ENCODE measurements around the gene TGFBR2. TPM values are rescaled to one million over a fixed set of nuclear protein-coding genes. Genes with fewer than 3 reads are reported as not detected.
A peak's percentile ranks its signal among the peaks of the same experiment; 100 is the strongest.

Gene TGFBR2
- total RNA-seq, 1 experiment from 2014 or later, result 48.2 TPM

DNA sequence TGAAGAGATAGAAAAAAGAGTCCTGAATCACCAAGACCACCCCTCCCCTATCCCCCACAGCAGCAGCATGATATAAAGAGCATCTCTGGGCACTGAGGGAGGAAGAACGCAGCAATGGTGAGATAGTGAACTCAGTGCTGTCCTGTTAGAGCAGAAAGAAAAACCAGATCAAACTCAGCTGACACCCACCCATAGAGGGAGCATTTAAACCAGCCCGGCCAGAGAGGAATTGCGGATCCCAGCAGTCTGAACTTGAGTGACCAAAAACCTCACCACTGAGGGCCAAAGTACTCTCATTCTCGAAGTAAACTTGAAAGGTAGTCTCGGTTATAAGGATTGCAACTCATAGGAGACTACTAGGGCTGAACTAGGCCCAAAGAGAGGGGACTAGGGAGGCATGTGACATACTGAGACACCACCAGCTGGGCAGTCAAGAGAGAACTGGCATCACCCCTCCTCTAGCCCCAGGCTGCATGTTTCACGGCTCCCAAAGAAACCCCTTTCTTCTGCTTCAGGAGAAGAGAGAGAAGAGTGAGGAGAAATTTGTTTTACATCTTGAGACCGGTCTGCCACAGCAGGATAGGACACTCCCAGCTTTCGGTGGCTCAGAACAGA, 39.2 kb upstream of the TGFBR2 start:
- Histone ChIP-seq H3K36me3 (ENCODE audit: low read depth, low read length) (no peaks in the 10 kb centered on the region), H3K4me2 (ENCODE audit: low read length) (no peak overlapping the region), H3K9me2 (replicated peaks; ENCODE audit: low read length) (0 out of 2 replicates have a peak, but pooled peaks cover 4% of the 10 kb centered on the region), H3K27ac (ENCODE audit: low read length) (no peak overlapping the region), H2AFZ (ENCODE audit: low read length) (no peak overlapping the region), H3F3A (ENCODE audit: low read length, unreplicated experiment) (no peaks in the 10 kb centered on the region), H3K79me2 (ENCODE audit: low read length) (no peaks in the 10 kb centered on the region), H3K9ac (ENCODE audit: low read length) (no peak overlapping the region), H3K27me3 (ENCODE audit: low read length) (no peaks in the 10 kb centered on the region), H3K4me3 (ENCODE audit: low read length) (no peak overlapping the region), H4K20me1 (ENCODE audit: low read length) (no peaks in the 10 kb centered on the region), H3K9me3 (ENCODE audit: low read length) (no peaks in the 10 kb centered on the region), H3K4me1 (ENCODE audit: insufficient read depth, low read length) (no peaks in the 10 kb centered on the region)
- BruUV-seq (replicated peaks), result no TSS peak
- TF ChIP-seq, protein P1, sequence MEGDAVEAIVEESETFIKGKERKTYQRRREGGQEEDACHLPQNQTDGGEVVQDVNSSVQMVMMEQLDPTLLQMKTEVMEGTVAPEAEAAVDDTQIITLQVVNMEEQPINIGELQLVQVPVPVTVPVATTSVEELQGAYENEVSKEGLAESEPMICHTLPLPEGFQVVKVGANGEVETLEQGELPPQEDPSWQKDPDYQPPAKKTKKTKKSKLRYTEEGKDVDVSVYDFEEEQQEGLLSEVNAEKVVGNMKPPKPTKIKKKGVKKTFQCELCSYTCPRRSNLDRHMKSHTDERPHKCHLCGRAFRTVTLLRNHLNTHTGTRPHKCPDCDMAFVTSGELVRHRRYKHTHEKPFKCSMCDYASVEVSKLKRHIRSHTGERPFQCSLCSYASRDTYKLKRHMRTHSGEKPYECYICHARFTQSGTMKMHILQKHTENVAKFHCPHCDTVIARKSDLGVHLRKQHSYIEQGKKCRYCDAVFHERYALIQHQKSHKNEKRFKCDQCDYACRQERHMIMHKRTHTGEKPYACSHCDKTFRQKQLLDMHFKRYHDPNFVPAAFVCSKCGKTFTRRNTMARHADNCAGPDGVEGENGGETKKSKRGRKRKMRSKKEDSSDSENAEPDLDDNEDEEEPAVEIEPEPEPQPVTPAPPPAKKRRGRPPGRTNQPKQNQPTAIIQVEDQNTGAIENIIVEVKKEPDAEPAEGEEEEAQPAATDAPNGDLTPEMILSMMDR (conservative IDR thresholded peaks at IDR 0.05; ENCODE audit: low read depth, low read length), result peak; percentile 17; the same call in 1 of the 2 replicates
- TF ChIP-seq EZH2 (IDR thresholded peaks at IDR 0.05; ENCODE audit: low read length, unreplicated experiment), result no peak
- ChIA-PET POLR2A (ENCODE audit: unreplicated experiment) (no interaction called here), CTCF (no interaction called here)
- intact Hi-C loops (cut with micrococcal nuclease), result no loop called here
- no peak for DNase-seq
- ATAC-seq, result no peak

DNA sequence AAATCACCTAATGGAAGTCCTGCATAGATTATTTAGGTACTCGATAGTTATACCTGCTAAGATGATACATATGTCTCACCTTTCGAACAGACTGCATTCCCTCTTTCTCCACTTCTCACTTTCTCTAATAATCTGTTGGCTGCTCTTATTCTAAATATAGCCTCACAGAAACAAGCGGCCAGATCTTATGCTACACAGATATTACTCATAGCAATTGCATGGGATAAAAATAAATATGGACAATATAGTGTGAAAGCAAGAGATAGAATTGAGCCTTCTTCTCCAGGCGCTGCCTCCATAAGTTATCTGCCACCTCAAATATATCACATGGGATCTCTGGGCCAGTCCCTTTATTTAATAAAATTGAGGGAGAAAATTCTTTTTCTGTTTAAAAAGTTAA, 29.5 kb upstream of the TGFBR2 start:
- H3K9ac ChIP-seq (ENCODE audit: low read length), result no peak overlapping the region
- H3K79me2 ChIP-seq (ENCODE audit: low read length), result no peaks in the 10 kb centered on the region
- H2AFZ ChIP-seq (ENCODE audit: low read length), result no peak overlapping the region
- DNase-seq, result no peak
- H3K9me3 ChIP-seq (ENCODE audit: low read length), result peaks cover 4% of the 10 kb centered on the region; the same call in 1 of the 2 replicates
- no peaks in the 10 kb centered on the region; the same call in 1 of the 2 replicates for H3K36me3 ChIP-seq (ENCODE audit: low read depth, low read length)
- H3K4me3 ChIP-seq (ENCODE audit: low read length), result no peak overlapping the region
- ChIA-PET CTCF (no interaction called here), POLR2A (ENCODE audit: unreplicated experiment) (interaction anchor here (0.6 kb wide), 1 partner anchor 52 kb away, joined by 3 read pairs; no protein-coding TSS in a partner anchor)
- no peaks in the 10 kb centered on the region for H4K20me1 ChIP-seq (ENCODE audit: low read length)
- H3K27me3 ChIP-seq (ENCODE audit: low read length), result no peaks in the 10 kb centered on the region
- peaks cover 3% of the 10 kb centered on the region for H3F3A ChIP-seq (ENCODE audit: low read length, unreplicated experiment)
- peaks cover 22% of the 10 kb centered on the region for H3K4me1 ChIP-seq (ENCODE audit: insufficient read depth, low read length)
- ATAC-seq, result no peak
- intact Hi-C loops (cut with micrococcal nuclease), result no loop called here
- no peaks in the 10 kb centered on the region for H3K9me2 ChIP-seq (replicated peaks; ENCODE audit: low read length)
- H3K27ac ChIP-seq (ENCODE audit: low read length), result no peak overlapping the region
- no peak for TF ChIP-seq EZH2phosphoT487 (IDR thresholded peaks at IDR 0.05; ENCODE audit: borderline replicate concordance, low read length)
- no peak for TF ChIP-seq EZH2 (IDR thresholded peaks at IDR 0.05; ENCODE audit: low read length, unreplicated experiment)
- TF ChIP-seq, protein P1 (conservative IDR thresholded peaks at IDR 0.05; ENCODE audit: low read depth, low read length), result no peak
- no TSS peak for BruUV-seq (replicated peaks)
- no peak overlapping the region for H3K4me2 ChIP-seq (ENCODE audit: low read length)

DNA sequence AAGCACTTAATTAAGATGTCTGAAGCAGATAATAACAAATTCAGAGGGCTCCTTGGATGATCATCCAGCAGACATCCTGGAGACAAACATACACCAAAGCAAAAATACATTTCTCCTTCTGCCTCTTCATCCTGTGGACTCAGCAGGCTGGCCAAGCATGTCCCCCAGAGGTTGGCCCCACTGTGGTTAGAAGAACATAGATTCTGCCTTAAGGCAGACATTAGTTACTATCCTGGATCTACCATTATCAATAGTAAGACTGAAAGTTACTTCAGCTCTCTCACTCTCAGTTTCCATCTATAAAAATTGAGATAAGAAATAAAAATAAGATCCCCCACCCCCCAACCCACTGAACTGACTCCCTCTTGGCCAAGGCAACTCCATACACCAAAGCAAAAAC, 28.6 kb upstream of the TGFBR2 start:
- no peak for DNase-seq
- Histone ChIP-seq H3K9me3 (ENCODE audit: low read length) (peaks cover 4% of the 10 kb centered on the region; the same call in 1 of the 2 replicates), H3K4me1 (ENCODE audit: insufficient read depth, low read length) (peaks cover 22% of the 10 kb centered on the region), H3K4me3 (ENCODE audit: low read length) (no peak overlapping the region), H3K27me3 (ENCODE audit: low read length) (no peaks in the 10 kb centered on the region), H3K9me2 (replicated peaks; ENCODE audit: low read length) (no peaks in the 10 kb centered on the region), H3K79me2 (ENCODE audit: low read length) (no peaks in the 10 kb centered on the region), H4K20me1 (ENCODE audit: low read length) (no peaks in the 10 kb centered on the region), H3K27ac (ENCODE audit: low read length) (peak overlapping the region; percentile 83), H3K36me3 (ENCODE audit: low read depth, low read length) (no peaks in the 10 kb centered on the region; the same call in 1 of the 2 replicates), H3K9ac (ENCODE audit: low read length) (peak overlapping the region; percentile 25), H2AFZ (ENCODE audit: low read length) (no peak overlapping the region), H3F3A (ENCODE audit: low read length, unreplicated experiment) (peaks cover 3% of the 10 kb centered on the region), H3K4me2 (ENCODE audit: low read length) (peak overlapping the region; percentile 32)
- ATAC-seq, result no peak
- CTCF ChIA-PET, result no interaction called here
- POLR2A ChIA-PET (ENCODE audit: unreplicated experiment), result interaction anchor here (0.6 kb wide), 1 partner anchor 52 kb away, joined by 3 read pairs; no protein-coding TSS in a partner anchor
- intact Hi-C loops (cut with micrococcal nuclease), result loop anchor here (1.0 to 2.0 kb wide), 6 partner anchors 19 to 112 kb away; partner anchors contain the start of gene TGFBR2
- no TSS peak for BruUV-seq (replicated peaks)
- TF ChIP-seq, protein P1 (conservative IDR thresholded peaks at IDR 0.05; ENCODE audit: low read depth, low read length), result no peak
- no peak for TF ChIP-seq EZH2 (IDR thresholded peaks at IDR 0.05; ENCODE audit: low read length, unreplicated experiment)

Measured in PC-3 (cell line).